Body of pancreas (tissue), 4 donors: ENCODE data around the gene SYNGR1. TPM values are rescaled to one million over a fixed set of nuclear protein-coding genes. Genes with fewer than 3 reads are reported as not detected.

Experiments used
- ATAC-seq: fragments of 150-250 bp; one replicate; pipeline ENCODE4 v1.9.1; 2016
- DNase-seq, 4 donors: peaks; one replicate each; pipeline ENCODE4 v3.0.0-alpha.2; 2019
- H3K27ac ChIP-seq, 4 donors: fragments of 200-600 bp; sonication (generic); 1 replicate in 3 of 4; 2 replicates in 1 of 4; pipeline versions ENCODE4 v1.5.1 to v1.6.1; 2016 to 2019; ENCODE audit warnings: mild to moderate bottlenecking in 1 of 4, mixed read lengths in 1 of 4, moderate library complexity in 1 of 4
- H3K27me3 ChIP-seq, 2 donors: fragments of 200-600 bp; sonication (generic); one replicate each; pipeline ENCODE4 v1.6.0; 2016; ENCODE audit warnings: mild to moderate bottlenecking in 1 of 2
- H3K36me3 ChIP-seq, 2 donors: fragments of 200-600 bp; sonication (generic); replicated peaks in 1 of 2; 2 replicates each; pipeline ENCODE4 v1.5.1; 2016; ENCODE audit warnings: low read depth in 2 of 2; ENCODE audit not compliant: insufficient read depth in 1 of 2
- H3K4me1 ChIP-seq: fragments of 200-600 bp; sonication (generic); one replicate; pipeline ENCODE4 v1.6.0; 2016
- H3K4me3 ChIP-seq, 2 donors: fragments of 200-600 bp; sonication (generic); 1 replicate in 1 of 2; 2 replicates in 1 of 2; pipeline ENCODE4 v1.5.1; 2016 to 2019
- H3K9me3 ChIP-seq, 3 donors: fragments of 200-600 bp; sonication (generic); 1 replicate in 2 of 3; 2 replicates in 1 of 3; pipeline ENCODE4 v1.5.1; 2016
- POLR2A ChIP-seq, 3 donors: fragments of 450-650 bp; IDR thresholded peaks; one replicate each; pipeline ENCODE4 v1.6.1; 2016; ENCODE audit warnings: antibody characterized with exemption in 3 of 3, mild to moderate bottlenecking in 2 of 3
- WGBS, 2 donors: methylation state at CpG; one replicate each; pipeline ENCODE4 v1.1.5; 2017; 5-methylcytosine and 5-hydroxymethylcytosine counted together
- intact Hi-C: fragments of 100-400 bp; cut with DNase I; formaldehyde crosslinking; loops from one replicate; pipeline ENCODE4 v1.15.1; 2023
- total RNA-seq, 2 donors: library from RNA; depleted of rRNA; stranded (reverse); fragments of >200 nt; gene quantifications; one replicate each; pipeline ENCODE4 v1.1.0, GENCODE V29; 2016
- TF ChIP-seq, protein P1 (sequence below), 7 experiments: fragments of 450-650 bp in 4 of 7; fragments of 200-600 bp in 3 of 7; sonication (generic) in 3 of 7; IDR thresholded peaks; one replicate each; pipeline ENCODE4 v1.5.1; 2016 to 2019; ENCODE audit warnings: antibody characterized with exemption in 7 of 7

SYNGR1 gene
- total RNA-seq, 2 donors from 2014 or later = 15.2 to 35.0 TPM

GRCh38 chr22:39414886-39415285 is 65.1 kb downstream of the SYNGR1 start:
- intact Hi-C loops = no loop called here
- Histone ChIP-seq H3K4me3 (no peak overlapping the region), H3K9me3 (no peaks in the 10 kb centered on the region), H3K27me3 (no peaks in the 10 kb centered on the region), H3K36me3 (peaks cover 7 to 23% of the 10 kb centered on the region in 2 donors), H3K27ac (no peak overlapping the region), H3K4me1 (no peaks in the 10 kb centered on the region)
- ATAC-seq = no peak
- no peak for DNase-seq
- no peak for TF ChIP-seq POLR2A (IDR thresholded peaks at IDR 0.05)
- TF ChIP-seq, protein P1, sequence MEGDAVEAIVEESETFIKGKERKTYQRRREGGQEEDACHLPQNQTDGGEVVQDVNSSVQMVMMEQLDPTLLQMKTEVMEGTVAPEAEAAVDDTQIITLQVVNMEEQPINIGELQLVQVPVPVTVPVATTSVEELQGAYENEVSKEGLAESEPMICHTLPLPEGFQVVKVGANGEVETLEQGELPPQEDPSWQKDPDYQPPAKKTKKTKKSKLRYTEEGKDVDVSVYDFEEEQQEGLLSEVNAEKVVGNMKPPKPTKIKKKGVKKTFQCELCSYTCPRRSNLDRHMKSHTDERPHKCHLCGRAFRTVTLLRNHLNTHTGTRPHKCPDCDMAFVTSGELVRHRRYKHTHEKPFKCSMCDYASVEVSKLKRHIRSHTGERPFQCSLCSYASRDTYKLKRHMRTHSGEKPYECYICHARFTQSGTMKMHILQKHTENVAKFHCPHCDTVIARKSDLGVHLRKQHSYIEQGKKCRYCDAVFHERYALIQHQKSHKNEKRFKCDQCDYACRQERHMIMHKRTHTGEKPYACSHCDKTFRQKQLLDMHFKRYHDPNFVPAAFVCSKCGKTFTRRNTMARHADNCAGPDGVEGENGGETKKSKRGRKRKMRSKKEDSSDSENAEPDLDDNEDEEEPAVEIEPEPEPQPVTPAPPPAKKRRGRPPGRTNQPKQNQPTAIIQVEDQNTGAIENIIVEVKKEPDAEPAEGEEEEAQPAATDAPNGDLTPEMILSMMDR (IDR thresholded peaks at IDR 0.05) = no peak
- 54 to 57% methylated on average over 11 of the region's 11 CpGs for WGBS, 2 donors

DNA sequence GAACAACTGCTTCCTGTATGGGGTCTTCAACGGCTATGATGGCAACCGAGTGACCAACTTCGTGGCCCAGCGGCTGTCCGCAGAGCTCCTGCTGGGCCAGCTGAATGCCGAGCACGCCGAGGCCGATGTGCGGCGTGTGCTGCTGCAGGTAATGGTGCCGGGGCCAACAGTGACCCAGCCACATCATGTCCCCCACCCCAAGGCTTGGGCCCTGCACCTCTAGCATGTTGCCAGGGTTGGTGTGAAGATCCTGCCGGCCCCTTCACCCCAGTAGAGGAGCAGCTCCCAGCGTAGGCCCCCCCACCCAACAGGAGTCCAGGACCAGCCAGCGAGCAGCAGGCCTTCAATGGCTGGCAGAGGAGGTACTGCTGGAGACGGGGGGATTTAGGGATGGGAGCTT is 65.7 kb downstream of the SYNGR1 start:
- no peak overlapping the region for H3K27ac ChIP-seq
- H3K4me3 ChIP-seq = no peak overlapping the region
- 86 to 96% methylated on average over 8 to 16 of the region's 16 CpGs for WGBS, 2 donors
- intact Hi-C loops = no loop called here
- ATAC-seq = no peak
- TF ChIP-seq, protein P1 (IDR thresholded peaks at IDR 0.05) = no peak
- no peak for TF ChIP-seq POLR2A (IDR thresholded peaks at IDR 0.05)
- no peaks in the 10 kb centered on the region for H3K4me1 ChIP-seq
- no peak for DNase-seq
- H3K9me3 ChIP-seq = no peaks in the 10 kb centered on the region
- peaks cover 7 to 28% of the 10 kb centered on the region in 2 donors for H3K36me3 ChIP-seq
- no peaks in the 10 kb centered on the region for H3K27me3 ChIP-seq

DNA sequence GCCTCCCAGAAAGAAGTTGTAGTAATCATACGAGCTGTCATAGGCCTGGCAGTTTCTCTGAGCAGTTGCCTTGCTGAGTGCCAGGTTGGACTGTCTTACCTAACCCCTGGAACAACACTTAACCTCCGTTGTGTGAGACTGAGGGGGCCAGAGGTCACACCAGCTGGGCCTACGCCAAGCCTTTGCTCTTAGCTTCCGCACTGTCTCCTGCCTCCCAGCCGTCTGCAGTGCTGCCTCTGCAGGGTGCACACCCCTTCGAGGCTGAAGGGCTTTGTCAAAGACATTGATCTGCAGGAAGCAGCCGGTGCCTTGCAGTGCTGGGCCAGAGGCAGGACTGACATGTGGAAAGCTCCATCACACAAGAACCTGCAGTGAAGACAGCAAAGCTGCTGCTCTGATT is 66.5 kb downstream of the SYNGR1 start:
- H3K9me3 ChIP-seq = no peaks in the 10 kb centered on the region
- intact Hi-C loops = no loop called here
- DNase-seq = no peak
- 70 to 79% methylated on average over 2 to 7 of the region's 7 CpGs for WGBS, 2 donors
- H3K27ac ChIP-seq = no peak overlapping the region
- TF ChIP-seq, protein P1 (IDR thresholded peaks at IDR 0.05) = no peak
- TF ChIP-seq POLR2A (IDR thresholded peaks at IDR 0.05) = no peak
- H3K27me3 ChIP-seq = no peaks in the 10 kb centered on the region
- H3K4me3 ChIP-seq = no peak overlapping the region
- no peak for ATAC-seq
- peaks cover 7 to 28% of the 10 kb centered on the region in 2 donors for H3K36me3 ChIP-seq
- H3K4me1 ChIP-seq = no peaks in the 10 kb centered on the region

- H3K27ac ChIP-seq = no peak overlapping the region
- no peak overlapping the region for H3K4me3 ChIP-seq
- TF ChIP-seq POLR2A (IDR thresholded peaks at IDR 0.05) = no peak
- TF ChIP-seq, protein P1 (IDR thresholded peaks at IDR 0.05) = no peak
- no peaks in the 10 kb centered on the region for H3K27me3 ChIP-seq
- ATAC-seq (no peak), DNase-seq (no peak)
- H3K9me3 ChIP-seq = no peaks in the 10 kb centered on the region
- H3K4me1 ChIP-seq = no peaks in the 10 kb centered on the region
- WGBS, 2 donors = 91 to 94% methylated on average over 12 of the region's 12 CpGs
- intact Hi-C loops = no loop called here
- H3K36me3 ChIP-seq = peaks cover 7 to 28% of the 10 kb centered on the region in 2 donors
Observed at GRCh38 chr22:39417641-39418040, 67.8 kb downstream of the SYNGR1 start.

DNA sequence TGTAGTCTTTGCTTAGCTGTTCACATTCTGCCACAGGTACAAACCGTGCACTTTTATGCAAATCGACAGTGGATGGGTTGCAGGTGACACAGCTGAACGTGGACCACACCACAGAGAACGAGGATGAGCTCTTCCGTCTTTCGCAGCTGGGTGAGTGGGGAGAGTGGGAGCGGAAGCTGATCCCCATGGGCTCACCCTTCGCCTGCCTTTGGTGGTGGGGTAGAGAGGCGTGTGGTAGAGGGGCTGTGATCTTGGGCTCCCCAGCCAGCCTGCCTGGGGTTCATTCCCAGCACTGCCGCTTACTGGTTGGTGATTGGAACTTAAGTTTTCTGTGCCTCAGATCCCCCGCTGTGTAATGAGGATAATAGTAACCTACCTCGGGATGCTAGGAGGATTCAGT is 68.9 kb downstream of the SYNGR1 start:
- intact Hi-C loops = no loop called here
- H3K9me3 ChIP-seq = no peaks in the 10 kb centered on the region
- no peak for ATAC-seq
- no peak overlapping the region for H3K4me3 ChIP-seq
- H3K27ac ChIP-seq = no peak overlapping the region
- no peaks in the 10 kb centered on the region for H3K4me1 ChIP-seq
- no peaks in the 10 kb centered on the region for H3K27me3 ChIP-seq
- peaks cover 7 to 28% of the 10 kb centered on the region in 2 donors for H3K36me3 ChIP-seq
- TF ChIP-seq, protein P1 (IDR thresholded peaks at IDR 0.05) = no peak
- TF ChIP-seq POLR2A (IDR thresholded peaks at IDR 0.05) = no peak
- no peak for DNase-seq
- WGBS, 2 donors = 88 to 90% methylated on average over 10 to 12 of the region's 12 CpGs
